Head of caudate nucleus (tissue), 42 donors: Measurements from ENCODE around the gene AMBRA1.
A peak's percentile ranks its signal among the peaks of the same experiment; 100 is the strongest.

Source experiments
- DNase-seq, 42 donors: peaks; one replicate each; pipeline versions ENCODE4 v3.0.0 to v3.0.0-alpha.2; 2020 to 2021; ENCODE audit warnings: mixed read lengths in 7 of 42
- intact Hi-C: fragments of 100-400 bp; cut with DNase I; formaldehyde crosslinking; loops from one replicate; pipeline ENCODE4 v1.15.0; 2022

Gene AMBRA1

DNA sequence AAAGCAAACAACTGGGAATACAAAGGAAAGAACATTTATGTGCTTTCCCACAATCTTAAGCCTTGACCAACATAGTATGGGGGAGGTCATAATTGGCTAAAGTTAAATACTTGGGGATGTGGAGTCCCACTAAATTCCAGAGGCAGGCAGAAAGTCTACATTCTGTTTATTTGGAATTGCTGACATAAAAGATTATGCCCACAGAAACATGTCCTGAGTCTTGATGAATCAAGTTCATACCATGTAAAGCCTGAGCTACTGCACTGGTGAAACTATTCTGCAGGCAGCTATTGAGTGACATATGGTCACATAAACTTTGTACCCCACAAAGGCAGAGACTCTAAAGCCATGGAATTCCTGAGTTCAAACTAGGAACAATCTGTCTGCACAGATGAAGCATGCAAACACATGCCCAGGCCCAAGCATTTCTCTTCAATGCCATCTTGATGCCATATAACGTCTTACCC is 132.3 kb downstream of the AMBRA1 start:
- DNase-seq = no peak
- intact Hi-C loops = no loop called here

DNA sequence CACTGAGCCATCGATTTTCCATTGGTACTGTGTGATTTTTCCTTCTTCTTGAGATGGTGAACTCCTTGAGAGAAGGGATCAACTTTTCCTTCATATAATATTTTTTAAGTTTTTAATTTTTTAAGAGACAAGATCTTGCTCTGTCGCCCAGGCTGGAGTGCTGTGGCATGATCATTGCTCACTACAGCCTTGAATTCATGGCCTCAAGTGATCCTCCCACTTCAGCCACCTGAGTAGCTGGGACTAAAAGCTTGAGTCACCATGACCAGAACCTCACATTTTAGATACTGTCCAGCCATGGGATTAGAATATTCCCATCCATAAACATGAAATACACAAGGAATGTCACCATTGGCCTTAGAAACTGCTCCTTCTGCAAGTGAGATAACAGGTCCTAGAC is 135.3 kb downstream of the AMBRA1 start:
- no peak for DNase-seq

DNA sequence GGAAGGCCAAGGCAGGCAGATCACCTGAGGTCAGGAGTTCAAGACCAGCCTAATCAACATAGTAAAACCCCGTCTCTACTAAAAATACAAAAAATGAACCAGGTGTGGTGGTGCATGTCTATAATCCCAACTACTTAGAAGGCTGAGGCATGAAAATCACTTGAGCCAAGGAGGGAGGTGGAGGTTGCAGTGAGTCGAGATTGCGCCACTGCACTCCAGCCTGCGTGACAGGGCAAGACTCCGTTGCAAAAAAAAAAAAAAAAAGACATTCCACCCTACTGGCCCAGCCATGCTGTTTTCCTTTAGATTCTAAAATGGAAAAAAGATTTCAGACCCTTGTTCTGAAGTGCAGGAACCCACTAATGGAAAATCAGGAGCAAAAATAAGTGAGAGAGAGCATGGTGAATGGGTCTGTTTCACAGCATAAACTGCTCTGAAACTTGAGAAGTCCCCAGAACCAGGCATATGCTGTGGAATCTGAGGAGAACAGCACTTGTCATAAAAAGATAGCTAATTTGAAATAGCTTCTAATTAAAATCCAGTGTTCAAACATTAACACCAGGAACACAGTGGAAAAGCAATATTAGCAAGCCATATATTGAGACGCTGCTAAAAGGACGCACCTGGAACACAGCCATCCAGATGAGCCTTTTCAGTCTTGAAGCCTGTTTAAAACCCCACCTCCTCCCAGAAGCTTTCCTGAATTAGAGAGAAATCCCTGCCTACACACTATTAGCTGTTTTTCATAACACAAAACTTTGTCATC is 136.0 kb downstream of the AMBRA1 start:
- no peak for DNase-seq
- intact Hi-C loops = loop anchor here (10.0 kb wide), 1 partner anchor 67 kb away; no protein-coding TSS in a partner anchor

More for the DNA sequence above, 135.3 kb downstream of the AMBRA1 start:
- intact Hi-C loops = loop anchor here (10.0 kb wide), 1 partner anchor 66 kb away; no protein-coding TSS in a partner anchor

DNA sequence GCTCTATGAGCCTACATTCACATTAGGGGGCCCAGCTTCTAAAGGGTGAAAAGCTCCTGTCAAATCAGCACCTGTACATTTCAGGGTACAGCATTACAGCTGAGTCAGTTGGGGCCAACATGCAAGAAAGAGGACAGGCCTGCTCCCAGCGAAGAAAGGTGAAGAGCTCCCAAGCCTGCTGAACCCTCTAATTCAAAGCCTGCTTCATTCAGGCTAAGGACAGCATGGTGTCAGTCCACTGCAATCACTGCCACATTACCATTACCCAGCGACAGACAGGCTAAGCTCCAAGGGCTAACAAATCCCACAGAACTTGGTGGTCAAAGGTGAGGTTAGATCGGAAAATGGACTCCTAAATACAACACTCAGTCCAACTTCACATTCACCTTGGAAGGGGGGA is 136.8 kb downstream of the AMBRA1 start:
- no peak for DNase-seq
- intact Hi-C loops = loop anchor here (10.0 kb wide), 1 partner anchor 68 kb away; no protein-coding TSS in a partner anchor

DNA sequence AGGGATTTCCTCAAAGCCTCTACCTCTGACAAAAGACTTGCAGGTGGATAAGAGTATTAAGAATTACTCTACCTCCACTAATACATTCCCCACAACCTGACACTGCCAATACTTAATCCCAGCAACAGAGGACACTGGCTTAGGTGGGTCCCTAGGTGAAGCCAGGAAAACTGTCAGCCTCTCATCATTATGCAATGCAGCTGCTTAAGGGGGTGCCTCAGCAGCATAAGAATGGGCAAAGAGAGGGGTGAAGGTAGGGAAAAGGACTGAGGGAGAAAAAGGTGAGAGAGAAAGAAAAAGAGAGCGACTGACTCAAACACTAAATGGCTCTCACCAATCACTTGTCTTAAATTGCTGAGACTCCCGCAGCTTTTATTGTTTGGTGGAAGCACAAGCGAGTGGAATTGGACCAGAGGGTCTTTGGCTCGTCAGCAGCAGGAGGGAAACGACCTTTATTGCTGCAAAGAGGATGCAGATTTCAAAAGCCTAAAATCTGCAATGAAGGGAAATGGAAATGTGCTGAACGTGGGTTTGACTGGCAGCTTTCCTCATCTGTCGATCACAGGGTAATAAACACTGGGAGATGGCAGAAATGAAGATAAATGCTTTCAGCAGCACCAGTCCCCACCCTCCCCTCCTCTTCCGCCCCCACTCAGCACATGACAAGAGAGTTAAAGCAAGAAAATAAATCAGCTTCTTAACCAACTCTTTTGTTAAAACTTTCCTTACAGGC is 137.4 kb downstream of the AMBRA1 start:
- DNase-seq = peak in 40 of 42 donors; percentile 13 to 86 (median 58)
- intact Hi-C loops = loop anchor here (10.0 kb wide), 1 partner anchor 68 kb away; no protein-coding TSS in a partner anchor

DNA sequence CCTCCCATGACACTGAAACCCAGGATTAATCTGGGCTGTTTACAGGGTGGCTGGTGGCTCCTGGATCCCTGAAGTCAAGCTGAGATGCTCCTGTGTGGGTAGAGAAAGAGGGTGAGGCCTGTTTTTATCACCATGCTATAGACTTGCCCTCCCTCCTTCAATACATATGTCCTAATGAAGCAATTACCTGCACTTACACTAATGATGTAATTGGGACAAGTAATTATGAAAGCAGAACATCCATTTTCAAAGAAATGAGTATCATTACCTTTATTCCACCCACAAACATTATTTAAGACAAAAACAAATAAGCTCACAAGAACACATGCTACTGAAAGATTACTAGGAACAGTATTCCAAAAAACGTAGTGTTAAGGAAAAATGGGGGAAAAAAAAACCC is 138.0 kb downstream of the AMBRA1 start:
- intact Hi-C loops = loop anchor here (10.0 kb wide), 1 partner anchor 69 kb away; no protein-coding TSS in a partner anchor
- no peak for DNase-seq

DNA sequence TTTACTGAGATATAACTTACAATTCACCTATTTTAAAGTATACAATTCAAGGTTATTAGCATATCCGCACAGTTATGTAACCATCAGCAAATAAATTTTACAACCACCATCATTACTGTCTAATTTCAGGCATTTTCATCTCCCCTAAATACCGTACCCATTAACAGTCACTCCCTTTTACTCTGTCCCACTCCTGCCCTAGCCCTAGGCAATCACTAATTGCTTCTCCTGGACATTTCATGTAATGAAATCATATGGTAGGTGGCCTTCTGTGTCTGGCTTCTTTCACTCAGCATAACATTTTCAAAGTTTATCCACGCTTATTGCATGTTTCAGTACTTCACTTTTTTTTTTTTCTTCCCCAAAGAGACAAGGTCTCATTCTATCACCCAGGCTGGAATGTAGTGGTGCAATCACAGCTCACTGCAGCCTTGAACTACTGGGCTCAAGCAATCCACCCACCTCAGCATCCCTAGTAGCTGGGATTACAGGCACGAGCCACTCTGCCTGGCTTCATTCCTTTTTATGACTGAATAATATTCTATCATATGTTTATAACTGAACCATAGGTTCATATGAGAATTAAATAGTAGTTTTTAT is 140.8 kb downstream of the AMBRA1 start:
- intact Hi-C loops = loop anchor here (10.0 kb wide), 1 partner anchor 72 kb away; no protein-coding TSS in a partner anchor
- DNase-seq = no peak

DNA sequence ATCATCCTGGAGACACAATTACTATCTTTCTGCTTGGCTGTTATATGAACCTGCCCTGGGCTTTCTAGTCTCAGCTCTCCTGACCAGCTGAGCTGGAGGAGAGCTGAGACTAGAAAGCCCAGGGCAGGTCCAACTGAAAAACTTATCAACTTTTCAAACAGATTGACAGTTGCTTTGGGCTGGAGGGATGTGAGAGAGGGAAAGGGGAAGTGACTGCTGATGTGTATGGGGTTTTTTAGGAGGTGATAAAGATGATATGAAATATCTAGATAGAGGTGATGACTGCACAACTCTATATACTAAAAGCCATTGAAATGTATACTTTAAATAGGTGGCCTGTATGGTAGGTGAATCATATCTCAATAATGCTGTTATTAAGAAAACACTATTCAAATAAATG is 142.1 kb downstream of the AMBRA1 start:
- DNase-seq = no peak
- intact Hi-C loops = loop anchor here (10.0 kb wide), 1 partner anchor 73 kb away; no protein-coding TSS in a partner anchor

DNA sequence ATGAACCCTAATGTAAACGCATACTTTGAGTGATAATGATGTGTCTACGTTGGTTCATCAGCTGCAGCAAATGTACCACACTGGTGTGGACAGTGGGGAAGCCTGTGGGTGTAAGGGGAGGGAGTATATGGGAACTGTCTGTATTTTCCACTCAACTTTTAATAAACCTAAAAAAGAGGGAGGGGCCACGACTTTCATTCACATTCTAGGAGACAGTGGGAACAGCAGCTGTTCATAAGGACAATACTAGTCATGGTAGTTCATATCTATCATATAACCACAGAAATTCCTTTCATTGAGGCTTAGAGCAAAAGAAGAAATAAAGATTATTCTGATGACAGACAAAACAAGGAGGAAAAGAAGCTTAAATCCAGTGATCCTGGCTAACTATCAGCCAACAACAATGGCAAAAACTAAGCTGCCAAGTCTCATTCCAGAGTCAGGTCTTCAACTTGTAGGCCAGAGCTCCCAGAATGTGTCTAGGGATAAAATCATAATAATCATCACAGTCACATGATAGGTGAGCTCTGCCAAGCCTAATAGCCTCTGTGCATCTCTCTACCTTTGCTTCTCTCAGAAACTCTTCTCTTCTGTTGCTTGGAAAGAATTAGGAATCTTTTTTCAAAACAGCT is 142.9 kb downstream of the AMBRA1 start:
- no peak for DNase-seq

DNA sequence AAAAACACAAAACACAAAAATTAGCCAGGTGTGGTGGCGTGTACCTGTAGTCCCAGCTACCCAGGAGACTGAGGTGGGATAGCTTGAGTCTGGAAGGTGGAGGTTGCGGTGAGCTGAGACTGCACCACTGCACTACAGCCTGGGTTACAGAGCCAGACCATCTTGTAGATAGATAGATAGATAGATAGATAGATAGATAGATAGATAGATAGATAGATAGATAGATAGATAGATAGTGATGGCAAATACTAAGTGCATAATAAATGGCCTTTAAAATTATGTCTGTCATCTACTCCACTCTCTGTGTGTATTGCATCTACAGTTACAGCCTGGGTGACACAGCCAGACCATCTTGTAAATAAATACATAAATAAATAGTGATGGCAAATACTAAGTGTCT is 146.3 kb downstream of the AMBRA1 start:
- no peak for DNase-seq
- intact Hi-C loops = no loop called here

More for the DNA sequence above, 142.9 kb downstream of the AMBRA1 start:
- intact Hi-C loops = loop anchor here (10.0 kb wide), 1 partner anchor 74 kb away; no protein-coding TSS in a partner anchor

DNA sequence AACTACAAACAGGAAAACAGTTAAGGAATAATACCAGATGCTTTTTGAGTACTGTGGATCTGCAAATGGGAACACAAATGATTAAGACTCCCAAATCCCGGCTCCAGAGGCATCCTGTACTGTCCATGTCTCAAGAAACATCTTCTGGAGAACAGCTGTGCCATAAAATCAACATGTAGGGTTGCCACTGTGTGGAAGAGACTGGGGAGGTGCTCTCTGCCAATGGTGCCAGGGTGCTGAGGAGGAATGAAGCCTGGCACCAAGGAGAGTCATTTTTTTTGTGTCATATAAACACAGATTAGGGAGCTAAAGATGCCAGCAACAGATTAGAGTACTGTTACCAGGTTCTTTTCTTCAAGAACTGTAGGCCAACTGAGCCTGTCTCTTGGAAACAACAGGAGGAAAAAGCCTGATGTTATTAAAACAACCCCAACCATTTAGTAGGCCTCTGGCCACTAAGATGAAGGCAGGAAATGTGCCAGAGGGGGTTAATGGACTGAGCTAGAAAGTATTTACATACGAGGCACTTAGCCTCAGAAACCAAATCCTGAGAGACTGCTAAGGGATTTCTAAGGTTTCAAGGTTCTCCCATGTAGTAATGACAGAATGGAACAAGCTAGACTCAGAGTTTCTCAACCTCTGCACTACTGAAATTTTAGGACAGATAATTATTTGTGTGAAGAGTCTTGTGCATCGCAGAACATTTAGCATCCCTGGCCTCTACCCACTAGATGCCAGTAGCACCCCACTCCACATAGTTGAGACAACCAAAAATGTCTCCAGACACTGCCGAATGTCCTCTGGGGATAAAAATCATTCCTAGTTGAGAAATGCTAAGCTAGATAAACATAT is 147.7 kb downstream of the AMBRA1 start:
- intact Hi-C loops = no loop called here
- DNase-seq = peak in 5 of 42 donors; percentile 21 to 56 (median 37)

DNA sequence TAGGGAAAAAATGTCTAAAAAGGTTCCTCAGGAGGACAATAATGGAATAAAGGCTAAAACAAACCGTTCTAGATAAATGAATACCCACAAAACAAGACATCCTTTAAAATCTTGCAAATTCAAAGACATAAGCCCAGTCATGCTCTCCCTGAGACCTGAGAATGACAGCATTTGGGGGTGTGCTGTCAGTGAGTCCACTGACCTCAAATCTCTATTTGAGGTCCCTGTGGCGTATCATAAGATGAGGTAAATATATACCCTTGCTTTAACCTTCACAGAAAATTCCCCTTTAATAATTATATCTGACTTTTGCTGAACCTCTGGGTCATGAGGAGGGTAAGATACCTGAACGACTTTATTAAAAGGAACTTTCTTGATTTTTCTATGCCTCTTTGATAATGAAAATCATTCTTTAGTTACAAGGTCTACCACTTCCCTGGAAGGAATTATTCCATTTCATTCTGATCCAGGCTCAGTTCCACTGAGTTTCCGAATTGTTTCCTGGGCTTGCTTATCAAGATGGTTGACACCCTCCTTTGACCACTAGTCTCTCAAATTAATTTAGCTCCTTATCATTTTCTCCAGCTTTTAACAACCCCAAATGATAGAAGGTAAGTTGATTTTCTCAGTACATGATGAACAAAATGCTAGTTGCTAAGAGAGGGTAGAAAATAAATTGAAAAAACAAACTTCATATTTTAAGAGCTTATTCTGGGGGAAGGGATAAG is 148.5 kb downstream of the AMBRA1 start:
- DNase-seq = no peak
- intact Hi-C loops = no loop called here

DNA sequence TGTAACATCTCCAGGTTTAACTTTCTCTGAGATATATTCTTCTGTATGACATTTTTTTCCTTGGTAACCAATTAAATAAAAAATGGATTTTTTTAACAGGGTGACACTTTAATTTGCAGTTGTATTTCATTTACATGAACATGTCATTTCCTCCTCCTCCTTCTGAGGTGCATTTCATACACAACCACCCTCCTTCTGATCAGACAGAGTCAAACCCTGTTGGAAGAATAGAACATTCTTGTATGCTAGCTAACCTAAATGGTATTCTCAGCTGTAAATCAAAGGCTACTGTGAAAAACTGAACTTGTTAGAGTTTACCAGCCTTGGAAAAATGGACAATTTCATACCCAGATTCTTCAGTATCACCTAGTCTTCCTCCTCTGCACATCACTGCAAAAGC is 149.5 kb downstream of the AMBRA1 start:
- DNase-seq = peak in 2 of 42 donors; percentile 37 to 51
- intact Hi-C loops = no loop called here

DNA sequence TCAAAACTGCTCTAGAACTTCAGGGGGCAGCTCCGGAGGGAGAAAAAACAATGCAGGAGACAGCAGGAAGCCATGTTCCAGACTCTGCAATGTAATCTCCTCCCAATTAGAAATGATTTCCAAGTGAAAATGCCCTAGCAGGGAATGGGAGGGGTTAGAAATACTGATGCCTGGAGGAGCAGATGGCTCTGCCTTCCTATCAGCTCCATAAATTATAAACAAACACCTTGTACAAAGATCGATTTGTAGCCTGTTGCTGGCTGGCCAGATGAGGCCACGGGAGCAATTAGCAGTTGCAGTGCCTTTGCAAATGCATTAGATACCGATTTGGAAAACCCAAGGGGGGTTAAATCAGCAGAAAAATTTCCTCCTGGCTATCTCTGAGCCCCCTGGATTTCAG is 155.6 kb downstream of the AMBRA1 start:
- intact Hi-C loops = no loop called here
- DNase-seq = no peak

DNA sequence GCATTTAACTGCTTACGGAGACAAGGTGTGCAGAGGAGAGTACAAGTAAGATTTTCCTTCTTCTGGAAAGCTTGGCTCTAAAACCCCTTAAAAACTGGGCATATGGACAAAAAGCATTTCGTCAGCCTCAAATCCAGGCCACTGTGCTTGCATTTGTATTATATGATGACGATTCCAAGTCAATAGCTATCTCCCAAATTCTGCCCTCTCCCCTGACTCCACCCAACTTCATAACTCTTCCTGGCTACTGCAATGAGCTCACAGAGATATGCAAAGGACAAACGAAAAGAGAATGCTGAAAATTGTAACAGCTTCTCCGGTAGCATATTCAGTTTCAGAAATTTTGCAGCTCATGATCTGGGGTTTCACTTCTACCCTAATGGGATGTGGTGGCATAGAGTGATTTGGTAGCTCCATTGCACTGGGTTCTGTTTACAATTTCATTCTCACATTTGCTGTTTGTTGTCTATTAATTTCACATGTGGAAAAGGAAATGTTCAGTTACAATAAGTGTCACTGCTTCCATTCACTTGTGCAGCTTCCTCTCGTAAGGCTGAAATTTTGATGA is 156.6 kb downstream of the AMBRA1 start:
- DNase-seq = no peak
- intact Hi-C loops = no loop called here

DNA sequence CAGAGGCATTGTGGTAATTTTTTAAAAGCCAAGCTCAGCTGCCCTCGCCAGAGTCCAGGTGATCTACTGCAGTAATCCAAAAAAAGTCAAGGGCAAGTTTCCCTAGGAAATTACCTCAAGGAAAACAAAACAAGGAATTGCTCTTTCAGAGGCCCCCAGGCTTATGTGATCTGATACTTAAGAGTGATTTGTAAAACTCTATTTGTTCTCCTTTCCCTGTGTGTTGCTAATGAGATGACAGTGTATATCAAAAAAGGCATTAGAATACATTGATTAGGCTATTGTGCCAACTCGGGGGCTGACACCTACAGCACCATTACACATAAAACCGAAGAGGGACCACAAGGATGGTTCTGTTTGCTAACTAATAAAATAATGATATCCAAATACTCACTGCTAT is 157.7 kb downstream of the AMBRA1 start:
- DNase-seq = no peak
- intact Hi-C loops = no loop called here

DNA sequence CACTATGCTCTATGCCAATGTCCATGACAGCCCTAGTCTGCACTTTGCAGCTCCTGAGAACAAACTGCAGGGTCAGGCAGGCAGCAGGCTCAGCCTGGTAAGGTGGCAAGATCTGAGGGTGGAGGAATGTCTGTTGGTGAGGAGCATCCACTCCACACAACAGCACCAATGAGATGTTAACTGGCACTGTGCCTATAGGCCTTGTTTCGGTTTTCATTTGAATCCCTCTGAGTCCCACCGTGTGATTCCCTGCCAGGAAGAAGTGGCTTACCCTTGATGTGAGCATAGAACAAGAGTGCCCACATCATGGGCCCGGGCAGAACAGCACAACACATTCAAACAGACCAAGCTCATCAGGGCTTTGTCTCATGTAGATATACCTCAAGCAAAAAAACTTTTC is 158.1 kb downstream of the AMBRA1 start:
- intact Hi-C loops = no loop called here
- DNase-seq = no peak
